ENCODE data around the gene ARHGEF6.

- TF ChIP-seq CTCF (IDR thresholded peaks at IDR 0.05): no peak
- no peak for TF ChIP-seq POLR2A (IDR thresholded peaks at IDR 0.05)
Observed at GRCh38 chrX:136662104-136662503, 118.6 kb downstream of the ARHGEF6 start.
